K562 (cell line): ENCODE results near the gene ZMPSTE24. TPM values are rescaled to one million over a fixed set of nuclear protein-coding genes. Genes with fewer than 3 reads are reported as not detected.

Source experiments
- ATAC-seq: fragments of 200-7000 bp; cut with Tn5 transposase; 3 replicates; pipeline ENCODE4 v1.9.1; 2020; ENCODE audit warnings: moderate library complexity
- BruUV-seq: library from RNA; stranded (reverse); fragments of 400-500 nt; replicated peaks from 2 replicates; lab custom pipeline; 2021; lab: Mats Ljungman, UMichigan
- CTCF ChIA-PET: fragments of 300-600 bp; formaldehyde crosslinking; extraction: SDS; loops from one replicate; lab custom pipeline; 2021; ENCODE audit warnings: low intra/inter-chr PET ratio; lab: Yijun Ruan, JAX
- POLR2A ChIA-PET: fragments of 300-600, 350-650 bp; sonication (Branson Sonifier 250); formaldehyde crosslinking; extraction: SDS; loops from one replicate; lab custom pipeline; 2021; ENCODE audit warnings: antibody characterized with exemption, inconsistent platforms; lab: Yijun Ruan, JAX
- DNase-seq, 4 experiments: peaks; one replicate each; pipeline versions ENCODE4 v3.0.0 to v3.0.0-alpha.2; 2011 to 2018; ENCODE audit warnings: low spot score in 3 of 4, mixed read lengths in 3 of 4; ENCODE audit errors: extremely low read depth in 1 of 4
- FAIRE-seq: peaks from 2 replicates; lab custom pipeline; 2011; peaks lifted over from hg19 to GRCh38; lab: Jason Lieb, UNC
- H2AFZ ChIP-seq: 2 replicates; pipeline ENCODE4 v1.6.0; 2011; ENCODE audit warnings: low read depth, low read length, control low read depth, inconsistent platforms
- H3K27ac ChIP-seq: fragments of 200-600 bp; 3 replicates; pipeline ENCODE4 v1.8.0; 2011; ENCODE audit warnings: low read depth, mild to moderate bottlenecking, control low read depth, inconsistent platforms, low read length, moderate library complexity, mixed read lengths; ENCODE audit errors: extremely low read depth
- H3K27me3 ChIP-seq, 2 experiments: fragments of 300-600 bp in 1 of 2; 2 replicates in 1 of 2; 3 replicates in 1 of 2; pipeline versions ENCODE4 v1.6.0 to v1.8.0; 2011; ENCODE audit warnings: inconsistent platforms in 2 of 2, low read length in 2 of 2, mild to moderate bottlenecking in 1 of 2, mixed read lengths in 1 of 2, moderate library complexity in 1 of 2; ENCODE audit not compliant: control insufficient read depth in 2 of 2, insufficient read depth in 2 of 2
- H3K36me3 ChIP-seq: fragments of 300-600 bp; 3 replicates; pipeline ENCODE4 v1.8.0; 2011; ENCODE audit warnings: mild to moderate bottlenecking, low read length, inconsistent platforms; ENCODE audit not compliant: control insufficient read depth, insufficient read depth
- H3K4me1 ChIP-seq, 2 experiments: fragments of 200-600 bp in 1 of 2; replicated peaks in 1 of 2; 2 replicates in 1 of 2; 3 replicates in 1 of 2; pipeline versions ENCODE4 v1.5.1 to v1.8.0; 2011; ENCODE audit warnings: inconsistent platforms in 2 of 2, low read length in 2 of 2, mild to moderate bottlenecking in 1 of 2, mixed read lengths in 1 of 2, moderate library complexity in 1 of 2; ENCODE audit not compliant: control insufficient read depth in 2 of 2, insufficient read depth in 2 of 2
- H3K4me2 ChIP-seq: 2 replicates; pipeline ENCODE4 v1.6.1; 2011; ENCODE audit warnings: low read length, control low read depth, inconsistent platforms, mixed read lengths; ENCODE audit not compliant: insufficient read depth
- H3K4me3 ChIP-seq: fragments of 200-600 bp; sonication (generic), shearing (Covaris generic); 2 replicates; pipeline ENCODE4 v1.5.1; 2016; ENCODE audit warnings: control low read depth, inconsistent platforms
- H3K79me2 ChIP-seq: fragments of 200-600 bp; 3 replicates; pipeline ENCODE4 v1.8.0; 2011; ENCODE audit warnings: low read length, inconsistent platforms; ENCODE audit not compliant: control insufficient read depth, insufficient read depth
- H3K9ac ChIP-seq, 2 experiments: 2 replicates each; pipeline versions ENCODE4 v1.6.0 to v1.6.1; 2011; ENCODE audit warnings: low read depth in 2 of 2, low read length in 2 of 2, control low read depth in 1 of 2, inconsistent platforms in 1 of 2, mild to moderate bottlenecking in 1 of 2, mixed read lengths in 1 of 2; ENCODE audit not compliant: insufficient read depth in 1 of 2
- H3K9me1 ChIP-seq: one replicate; pipeline ENCODE4 v1.6.0; 2011; ENCODE audit warnings: inconsistent platforms, mild to moderate bottlenecking, low read length, moderate library complexity; ENCODE audit not compliant: control insufficient read depth, insufficient read depth
- H3K9me3 ChIP-seq: replicated peaks from 2 replicates; pipeline ENCODE4 v1.5.1; 2011; ENCODE audit warnings: low read depth, low read length, inconsistent platforms; ENCODE audit not compliant: control insufficient read depth, insufficient read depth
- H4K20me1 ChIP-seq: replicated peaks from 2 replicates; pipeline ENCODE4 v1.6.1; 2011; ENCODE audit warnings: low read length, inconsistent platforms, mixed read lengths; ENCODE audit not compliant: control insufficient read depth, insufficient read depth
- ATF4 ChIP-seq: fragments of 450-650 bp; formaldehyde crosslinking; IDR thresholded peaks from 2 replicates; pipeline ENCODE4 v1.4.0; 2022; ENCODE audit warnings: mild to moderate bottlenecking, moderate library complexity
- RBFOX2 ChIP-seq: fragments of 200-400 bp; formaldehyde crosslinking; IDR thresholded peaks from 2 replicates; pipeline ENCODE4 v1.6.1; 2017; ENCODE audit warnings: low read depth, mild to moderate bottlenecking, low read length, moderate library complexity
- RBM25 ChIP-seq: fragments of 200-400 bp; formaldehyde crosslinking; IDR thresholded peaks from 2 replicates; pipeline ENCODE4 v1.6.1; 2018; ENCODE audit warnings: low read length, low read depth, moderate library complexity; ENCODE audit not compliant: severe bottlenecking
- RFX5 ChIP-seq: IDR thresholded peaks from 2 replicates; pipeline ENCODE4 v1.6.1; 2011; ENCODE audit warnings: low read depth, mild to moderate bottlenecking, improper control_type of control experiment, low read length
- RUNX1 ChIP-seq: sonication (generic); IDR thresholded peaks from 2 replicates; pipeline ENCODE4 v1.6.1; 2016; ENCODE audit warnings: antibody characterized with exemption, low read depth
- ZNF121 ChIP-seq: sonication (generic); formaldehyde crosslinking; conservative IDR thresholded peaks from 2 replicates; pipeline ENCODE4 v1.8.0; 2022; ENCODE audit warnings: missing genetic modification reagents
- ZNF324 ChIP-seq: fragments of 250-450 bp; sonication (Bioruptor Pico); IDR thresholded peaks from 2 replicates; pipeline ENCODE4 v1.4.0; 2020; ENCODE audit warnings: mild to moderate bottlenecking
- in situ Hi-C: fragments of 300-500 bp; cut with MboI; formaldehyde crosslinking; loops from 4 replicates; pipeline ENCODE4 v1.15.0; 2018; ENCODE audit warnings: inconsistent platforms, mixed read lengths
- intact Hi-C: fragments of 100-400 bp; cut with micrococcal nuclease; formaldehyde crosslinking; loops from 2 replicates; pipeline ENCODE4 v1.14.2; 2022
- polyA plus RNA-seq, 8 experiments: library from polyadenylated mRNA; depleted of rRNA in 4 of 8; stranded (reverse) in 5 of 8; unstranded in 3 of 8; fragments of >200 nt; fragmentation: Nextera tagmentation in 2 of 8; fragmentation: Illumina TruSeq in 1 of 8; extraction: Ambion mirVana in 2 of 8; extraction: Trizol in 1 of 8; gene quantifications; 2 replicates each; pipeline versions ENCODE4 v1.2.1 to v1.2.3, GENCODE V29; 2011 to 2014; ENCODE audit warnings: inconsistent platforms in 1 of 8, missing spikeins in 1 of 8
- total RNA-seq, 7 experiments: library from RNA; depleted of rRNA in 6 of 7; stranded (reverse); fragments of >200 nt in 6 of 7; fragmentation: Illumina TruSeq in 2 of 7; extraction: Trizol in 2 of 7; gene quantifications; 2 replicates each; pipeline versions ENCODE4 v1.2.1 to v1.2.3, GENCODE V29; 2011 to 2021; ENCODE audit warnings: low replicate concordance in 1 of 7

Gene ZMPSTE24
- total and polyA plus RNA-seq, 9 of the 15 experiments (the other 6 are each of a cell fraction or from before 2014, with no cell fraction given): 30.7 to 75.9 (median 64.3) TPM

DNA sequence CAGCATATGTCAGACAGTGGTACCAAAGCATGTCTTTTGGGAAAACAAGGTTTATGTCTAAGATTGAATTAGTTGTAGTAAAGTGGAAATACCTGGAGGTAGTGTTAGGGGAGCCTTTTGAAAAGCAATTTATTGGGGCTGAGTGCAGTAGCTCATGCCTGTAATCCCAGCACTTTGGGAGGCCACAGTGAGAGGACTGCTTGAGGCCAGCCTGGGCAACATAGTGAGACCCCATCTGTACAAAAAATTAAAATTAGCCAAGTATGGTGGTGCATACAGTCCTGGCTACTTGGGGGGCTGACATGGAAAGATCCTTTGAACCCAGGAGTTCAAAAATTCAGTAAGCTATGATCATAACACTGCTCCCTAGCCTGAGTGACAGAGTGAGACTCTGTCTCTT, 7.3 kb downstream of the ZMPSTE24 start:
- no peak overlapping the region for H3K27ac ChIP-seq
- in situ Hi-C loops: no loop called here
- POLR2A ChIA-PET: no interaction called here
- H4K20me1 ChIP-seq: no peaks in the 10 kb centered on the region
- no TSS peak for BruUV-seq
- TF ChIP-seq ZNF324: no peak
- TF ChIP-seq RBM25: peak; percentile 25
- TF ChIP-seq RFX5: no peak
- TF ChIP-seq ATF4 (CRISPR knock-in tag): no peak
- TF ChIP-seq ZNF121: peak; percentile 87
- TF ChIP-seq, all 486 proteins: peak for 2
- H3K9me1 ChIP-seq: no peaks in the 10 kb centered on the region
- intact Hi-C loops: no loop called here
- no peaks in the 10 kb centered on the region for H3K9me3 ChIP-seq
- no peaks in the 10 kb centered on the region for H3K4me1 ChIP-seq
- H3K9ac ChIP-seq: no peak overlapping the region
- no peak for ATAC-seq
- H3K27me3 ChIP-seq: no peaks in the 10 kb centered on the region
- H3K79me2 ChIP-seq: peaks cover 49% of the 10 kb centered on the region
- H3K4me2 ChIP-seq: no peak overlapping the region
- H2AFZ ChIP-seq: no peak overlapping the region
- CTCF ChIA-PET: no interaction called here
- FAIRE-seq: no peak
- H3K4me3 ChIP-seq: no peak overlapping the region
- H3K36me3 ChIP-seq: peaks cover 94% of the 10 kb centered on the region
- no peak for DNase-seq

DNA sequence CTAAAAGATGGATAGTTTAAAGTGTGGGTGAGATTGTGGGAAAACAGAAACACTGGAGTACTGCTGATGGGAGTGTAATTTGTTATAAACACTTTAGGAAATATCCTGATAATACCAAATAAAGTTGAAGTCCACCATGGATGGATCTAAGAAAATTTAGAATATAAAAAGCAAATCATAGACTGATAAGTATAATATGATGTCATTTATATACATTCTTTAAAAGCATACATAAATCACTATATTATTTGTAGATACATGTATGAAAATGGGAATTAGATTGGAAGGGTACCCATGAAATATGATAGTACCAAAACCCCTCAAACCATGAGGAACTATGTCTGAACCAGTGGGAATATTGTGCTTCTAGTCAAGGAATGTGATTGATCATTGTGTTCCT, 7.9 kb downstream of the ZMPSTE24 start:
- ATAC-seq: no peak
- no peaks in the 10 kb centered on the region for H4K20me1 ChIP-seq
- FAIRE-seq: no peak
- peaks cover 94% of the 10 kb centered on the region for H3K36me3 ChIP-seq
- intact Hi-C loops: no loop called here
- DNase-seq: no peak
- no peaks in the 10 kb centered on the region for H3K9me3 ChIP-seq
- no peak overlapping the region for H3K4me2 ChIP-seq
- CTCF ChIA-PET: no interaction called here
- H3K4me1 ChIP-seq: no peaks in the 10 kb centered on the region
- H3K9ac ChIP-seq: no peak overlapping the region
- POLR2A ChIA-PET: interaction anchor here (0.6 kb wide), 1 partner anchor 182 kb away, joined by 4 read pairs; no protein-coding TSS in a partner anchor
- no peak overlapping the region for H3K27ac ChIP-seq
- no peaks in the 10 kb centered on the region for H3K27me3 ChIP-seq
- in situ Hi-C loops: no loop called here
- BruUV-seq: no TSS peak
- H2AFZ ChIP-seq: no peak overlapping the region
- H3K9me1 ChIP-seq: no peaks in the 10 kb centered on the region
- TF ChIP-seq RUNX1 (no peak), RBFOX2 (0 out of 2 replicates have a peak, but pooled peaks have one; percentile 17)
- TF ChIP-seq, all 486 proteins: peak for 1
- no peak overlapping the region for H3K4me3 ChIP-seq
- peaks cover 44% of the 10 kb centered on the region for H3K79me2 ChIP-seq
